SK-N-SH (cell line): ENCODE results near the gene ADGRE3. TPM values are rescaled to one million over a fixed set of nuclear protein-coding genes. Genes with fewer than 3 reads are reported as not detected.
A peak's percentile ranks its signal among the peaks of the same experiment; 100 is the strongest.

Experiments used
- CTCF ChIA-PET: fragments of 300-600, 350-600 bp; formaldehyde crosslinking; extraction: SDS; loops from one replicate; lab custom pipeline; 2021; lab: Yijun Ruan, JAX
- POLR2A ChIA-PET: fragments of 350-600 bp; sonication (Branson Sonifier 250); formaldehyde crosslinking; extraction: SDS; loops from one replicate; lab custom pipeline; 2020; ENCODE audit warnings: antibody characterized with exemption, inconsistent platforms; lab: Yijun Ruan, JAX
- DNase-seq: peaks from one replicate; pipeline ENCODE4 v3.0.0; 2012
- H2AFZ ChIP-seq: fragments of 200-600 bp; sonication (generic); 2 replicates; pipeline ENCODE4 v1.8.1; 2016; ENCODE audit warnings: antibody characterized with exemption, mild to moderate bottlenecking, low read depth
- H3F3A ChIP-seq: fragments of 200-600 bp; sonication (generic); replicated peaks from 2 replicates; pipeline ENCODE3; 2016; ENCODE audit warnings: antibody characterized with exemption, mild to moderate bottlenecking; ENCODE audit not compliant: insufficient read depth
- H3K27ac ChIP-seq, 2 experiments: fragments of 200-500 bp in 1 of 2; fragments of 200-600 bp in 1 of 2; sonication (Bioruptor generic) in 1 of 2; sonication (generic), shearing (Covaris generic) in 1 of 2; 2 replicates each; pipeline versions ENCODE4 v1.5.1 to v1.6.1; 2014 to 2016; ENCODE audit warnings: low read depth in 2 of 2, inconsistent platforms in 1 of 2, low read length in 1 of 2, mild to moderate bottlenecking in 1 of 2, mixed read lengths in 1 of 2
- H3K27me3 ChIP-seq: fragments of 200-600 bp; sonication (generic), shearing (Covaris generic); 2 replicates; pipeline ENCODE4 v1.6.1; 2016; ENCODE audit warnings: mixed run types; ENCODE audit not compliant: insufficient read depth
- H3K36me3 ChIP-seq, 2 experiments: fragments of 200-500 bp in 1 of 2; fragments of 200-600 bp in 1 of 2; sonication (Bioruptor generic) in 1 of 2; sonication (generic) in 1 of 2; replicated peaks in 1 of 2; 2 replicates each; pipeline versions ENCODE3 to v1.5.1; 2014 to 2016; ENCODE audit warnings: low read length in 1 of 2, mild to moderate bottlenecking in 1 of 2; ENCODE audit not compliant: insufficient read depth in 2 of 2, control insufficient read depth in 1 of 2
- H3K4me1 ChIP-seq, 2 experiments: fragments of 200-500 bp in 1 of 2; fragments of 200-600 bp in 1 of 2; sonication (Bioruptor generic) in 1 of 2; sonication (generic), shearing (Covaris generic) in 1 of 2; 2 replicates each; pipeline versions ENCODE4 v1.5.1 to v1.6.1; 2014 to 2016; ENCODE audit warnings: low read depth in 1 of 2, low read length in 1 of 2, mixed run types in 1 of 2; ENCODE audit not compliant: insufficient read depth in 2 of 2, control insufficient read depth in 1 of 2
- H3K4me2 ChIP-seq: fragments of 200-600 bp; sonication (generic), shearing (Covaris generic); 2 replicates; pipeline ENCODE4 v1.6.1; 2017; ENCODE audit warnings: mixed run types
- H3K4me3 ChIP-seq, 2 experiments: fragments of 200-500 bp in 1 of 2; fragments of 200-600 bp in 1 of 2; sonication (Bioruptor generic) in 1 of 2; sonication (generic), shearing (Covaris generic) in 1 of 2; 2 replicates each; pipeline versions ENCODE4 v1.5.1 to v1.8.1; 2014 to 2016; ENCODE audit warnings: low read depth in 2 of 2, inconsistent platforms in 1 of 2, low read length in 1 of 2, mild to moderate bottlenecking in 1 of 2, mixed read lengths in 1 of 2, moderate library complexity in 1 of 2
- H3K79me2 ChIP-seq: fragments of 200-600 bp; sonication (generic); 2 replicates; pipeline ENCODE4 v1.8.1; 2017; ENCODE audit warnings: mild to moderate bottlenecking; ENCODE audit not compliant: insufficient read depth
- H3K9ac ChIP-seq: fragments of 200-600 bp; sonication (generic); 2 replicates; pipeline ENCODE4 v1.6.1; 2017; ENCODE audit warnings: mixed run types
- H3K9me2 ChIP-seq: fragments of 200-600 bp; sonication (generic); 2 replicates; pipeline ENCODE4 v1.6.1; 2017; ENCODE audit warnings: mixed run types
- H3K9me3 ChIP-seq: fragments of 200-600 bp; sonication (generic); 2 replicates; pipeline ENCODE4 v1.6.1; 2017; ENCODE audit warnings: mixed run types, mild to moderate bottlenecking, moderate library complexity
- H4K20me1 ChIP-seq: fragments of 200-600 bp; sonication (generic); 2 replicates; pipeline ENCODE4 v1.6.1; 2017; ENCODE audit warnings: mild to moderate bottlenecking, mixed run types; ENCODE audit not compliant: insufficient read depth
- CHD2 ChIP-seq: fragments of 150-350 bp; IDR thresholded peaks from 2 replicates; pipeline ENCODE4 v1.6.1; 2018; ENCODE audit warnings: low read length; ENCODE audit not compliant: partially characterized antibody
- FOSL2 ChIP-seq: IDR thresholded peaks from 2 replicates; pipeline ENCODE4 v1.4.0; 2012; ENCODE audit warnings: low read depth, mild to moderate bottlenecking, moderate library complexity, borderline replicate concordance
- GATA2 ChIP-seq: sonication (generic); formaldehyde crosslinking; IDR thresholded peaks from 2 replicates; pipeline ENCODE4 v1.5.0; 2020; ENCODE audit warnings: mild to moderate bottlenecking, missing genetic modification reagents
- JUND ChIP-seq: IDR thresholded peaks from 2 replicates; pipeline ENCODE4 v1.4.0; 2012
- POLR2AphosphoS5 ChIP-seq: IDR thresholded peaks from 2 replicates; pipeline ENCODE4 v1.6.1; 2012; ENCODE audit warnings: low read depth, low read length
- RAD21 ChIP-seq: IDR thresholded peaks from 2 replicates; pipeline ENCODE4 v1.6.1; 2012; ENCODE audit warnings: mild to moderate bottlenecking, low read length
- RFX5 ChIP-seq: IDR thresholded peaks from 2 replicates; pipeline ENCODE4 v1.6.1; 2012; ENCODE audit warnings: mild to moderate bottlenecking, improper control_type of control experiment, low read length
- SIN3A ChIP-seq: IDR thresholded peaks from 2 replicates; pipeline ENCODE4 v1.6.1; 2012; ENCODE audit warnings: low read depth, mild to moderate bottlenecking, low read length, moderate library complexity, borderline replicate concordance
- SMC3 ChIP-seq: IDR thresholded peaks from 2 replicates; pipeline ENCODE4 v1.6.1; 2012; ENCODE audit warnings: low read depth, low read length, improper control_type of control experiment
- WGBS: methylation state at CpG from one replicate; pipeline ENCODE4 v1.1.6; 2017; ENCODE audit warnings: low lambda C conversion rate; 5-methylcytosine and 5-hydroxymethylcytosine counted together
- polyA plus RNA-seq, 3 experiments: library from polyadenylated mRNA; depleted of rRNA; stranded (reverse); fragments of >200 nt; gene quantifications; 2 replicates each; pipeline ENCODE4 v1.2.3, GENCODE V29; 2012
- TF ChIP-seq, protein P1 (sequence below): IDR thresholded peaks from 2 replicates; pipeline ENCODE4 v1.4.0; 2012; ENCODE audit warnings: low read depth, borderline replicate concordance
- TF ChIP-seq, protein P2 (sequence below): fragments of 150-350 bp; IDR thresholded peaks from 2 replicates; pipeline ENCODE4 v1.6.1; 2016; ENCODE audit warnings: mild to moderate bottlenecking, low read depth, low read length

The ADGRE3 gene
- polyA plus RNA-seq, 1 of the 3 experiments (the other 2 are of a cell fraction), result not detected

DNA sequence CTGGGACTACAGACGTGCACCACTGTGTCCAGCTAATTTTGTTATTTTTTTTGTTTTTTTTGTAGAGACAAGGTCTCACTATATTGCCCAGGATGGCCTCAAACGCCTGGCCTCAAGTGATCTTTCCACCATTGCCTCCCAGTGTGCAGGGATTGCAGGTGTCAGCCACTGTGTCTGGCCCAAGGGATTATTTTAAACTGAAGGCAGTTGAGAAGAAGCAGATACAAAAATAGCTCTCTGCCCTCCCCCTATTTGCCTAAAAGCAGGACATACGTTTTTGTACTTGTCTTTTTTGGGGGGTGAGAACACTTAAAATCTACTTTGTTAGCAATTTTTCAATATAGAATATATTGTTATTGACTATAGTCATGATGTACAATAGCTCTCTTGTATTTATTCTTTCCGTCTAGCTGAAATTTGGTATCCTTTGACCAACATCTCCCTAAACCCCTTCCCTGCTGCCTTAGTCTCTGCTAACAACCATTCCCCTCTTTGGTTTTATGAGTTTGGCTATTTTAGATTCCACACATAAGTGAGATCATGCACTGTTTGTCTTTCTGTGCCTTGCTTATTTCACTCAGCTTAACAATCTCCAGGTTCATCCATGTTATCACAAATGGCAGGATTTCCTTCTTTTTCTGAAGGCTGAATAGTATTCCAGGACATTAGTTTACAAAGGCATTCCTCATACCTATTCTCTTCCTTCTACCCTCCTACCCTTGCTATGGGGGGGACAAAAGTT, 34.9 kb downstream of the ADGRE3 start:
- no peak overlapping the region for H3K9ac ChIP-seq
- H3K4me1 ChIP-seq, result no peaks in the 10 kb centered on the region
- no peak overlapping the region for H3K27ac ChIP-seq
- H3K9me3 ChIP-seq, result no peaks in the 10 kb centered on the region
- no peaks in the 10 kb centered on the region for H3K79me2 ChIP-seq
- peaks cover 5% of the 10 kb centered on the region; the same call in 1 of the 2 replicates for H3K27me3 ChIP-seq
- ChIA-PET POLR2A (no interaction called here), CTCF (interaction anchor here (0.8 kb wide), 1 partner anchor 47 kb away, joined by 3 read pairs; no protein-coding TSS in a partner anchor)
- no peak overlapping the region for H3K4me2 ChIP-seq
- no peak for TF ChIP-seq SMC3
- no peak for TF ChIP-seq POLR2AphosphoS5
- TF ChIP-seq SIN3A, result no peak
- TF ChIP-seq RFX5, result no peak
- no peak for TF ChIP-seq CHD2
- TF ChIP-seq, protein P1, sequence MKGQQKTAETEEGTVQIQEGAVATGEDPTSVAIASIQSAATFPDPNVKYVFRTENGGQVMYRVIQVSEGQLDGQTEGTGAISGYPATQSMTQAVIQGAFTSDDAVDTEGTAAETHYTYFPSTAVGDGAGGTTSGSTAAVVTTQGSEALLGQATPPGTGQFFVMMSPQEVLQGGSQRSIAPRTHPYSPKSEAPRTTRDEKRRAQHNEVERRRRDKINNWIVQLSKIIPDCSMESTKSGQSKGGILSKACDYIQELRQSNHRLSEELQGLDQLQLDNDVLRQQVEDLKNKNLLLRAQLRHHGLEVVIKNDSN, result no peak
- TF ChIP-seq FOSL2, result no peak
- TF ChIP-seq GATA2 (CRISPR knock-in tag), result no peak
- TF ChIP-seq RAD21, result no peak
- no peaks in the 10 kb centered on the region for H3K36me3 ChIP-seq
- no peaks in the 10 kb centered on the region for H3F3A ChIP-seq
- WGBS, result 2% methylated on average over 4 of the region's 4 CpGs
- no peaks in the 10 kb centered on the region for H4K20me1 ChIP-seq
- H3K4me3 ChIP-seq, result no peak overlapping the region
- DNase-seq, result no peak
- no peaks in the 10 kb centered on the region for H3K9me2 ChIP-seq
- no peak overlapping the region for H2AFZ ChIP-seq

DNA sequence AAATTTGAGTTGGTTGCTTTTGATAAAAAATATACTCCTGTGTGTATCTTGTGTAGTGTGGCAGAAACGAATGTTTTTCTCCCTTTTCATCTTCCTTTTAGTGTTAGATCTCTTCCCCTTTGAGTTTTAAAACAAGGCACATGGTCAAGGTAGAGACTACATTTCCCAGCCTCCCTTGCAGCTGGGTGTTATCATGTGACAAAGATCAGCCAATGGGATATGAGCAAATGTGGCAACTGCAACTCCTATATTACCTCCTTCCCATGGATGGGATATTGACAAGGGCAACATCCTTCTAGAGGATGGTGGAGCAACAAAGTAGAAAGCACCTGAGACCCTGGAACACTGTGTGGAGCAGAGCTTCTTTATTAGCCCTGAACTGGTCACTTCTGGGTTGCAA, 42.4 kb downstream of the ADGRE3 start:
- Histone ChIP-seq H3K4me2 (no peak overlapping the region), H2AFZ (no peak overlapping the region), H3K9me2 (no peaks in the 10 kb centered on the region)

More for the DNA sequence above, 42.4 kb downstream of the ADGRE3 start:
- Histone ChIP-seq H4K20me1 (no peaks in the 10 kb centered on the region), H3K4me1 (no peaks in the 10 kb centered on the region), H3K9me3 (no peaks in the 10 kb centered on the region), H3K36me3 (no peaks in the 10 kb centered on the region), H3K79me2 (no peaks in the 10 kb centered on the region), H3K27ac (no peak overlapping the region)
- 0% methylated on average over 1 of the region's 1 CpG for WGBS
- CTCF ChIA-PET, result no interaction called here
- peak; percentile 37 for DNase-seq
- TF ChIP-seq JUND (no peak), SIN3A (no peak)
- TF ChIP-seq, protein P1, result peak; percentile 85
- TF ChIP-seq, protein P2, sequence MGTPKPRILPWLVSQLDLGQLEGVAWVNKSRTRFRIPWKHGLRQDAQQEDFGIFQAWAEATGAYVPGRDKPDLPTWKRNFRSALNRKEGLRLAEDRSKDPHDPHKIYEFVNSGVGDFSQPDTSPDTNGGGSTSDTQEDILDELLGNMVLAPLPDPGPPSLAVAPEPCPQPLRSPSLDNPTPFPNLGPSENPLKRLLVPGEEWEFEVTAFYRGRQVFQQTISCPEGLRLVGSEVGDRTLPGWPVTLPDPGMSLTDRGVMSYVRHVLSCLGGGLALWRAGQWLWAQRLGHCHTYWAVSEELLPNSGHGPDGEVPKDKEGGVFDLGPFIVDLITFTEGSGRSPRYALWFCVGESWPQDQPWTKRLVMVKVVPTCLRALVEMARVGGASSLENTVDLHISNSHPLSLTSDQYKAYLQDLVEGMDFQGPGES, result no peak
- TF ChIP-seq, all 33 proteins: peak for 1
- Histone ChIP-seq H3F3A (no peaks in the 10 kb centered on the region), H3K9ac (no peak overlapping the region), H3K4me3 (no peak overlapping the region), H3K27me3 (no peaks in the 10 kb centered on the region; the same call in 1 of the 2 replicates)
- POLR2A ChIA-PET, result no interaction called here
